GM18858 (cell line): ENCODE data around the gene LAIR2.
A peak's percentile ranks its signal among the peaks of the same experiment; 100 is the strongest.

ENCODE experiments used
- ATAC-seq: cut with Tn5 transposase; IDR thresholded peaks from one replicate; pipeline ENCODE4 v1.9.1; 2021; ENCODE audit not compliant: unreplicated experiment

LAIR2 gene

GRCh38 chr19:54502518-54503048, at the start of gene LAIR2:
Gene LAIR2, plus strand, starts transcription at chr19:54502831. Its CDS starts 88 bp downstream, at chr19:54502919.
- no peak for ATAC-seq

- no peak for ATAC-seq
These were observed 48.5 kb upstream of the LAIR2 start for GRCh38 chr19:54453921-54454780.

- no peak for ATAC-seq
These were observed 47.6 kb upstream of the LAIR2 start for GRCh38 chr19:54454781-54455675.

GRCh38 chr19:54455786-54456422, 46.7 kb upstream of the LAIR2 start:
- no peak for ATAC-seq

GRCh38 chr19:54456423-54457373, 45.9 kb upstream of the LAIR2 start:
- no peak for ATAC-seq

GRCh38 chr19:54457773-54458647, 44.6 kb upstream of the LAIR2 start:
- ATAC-seq, result no peak

GRCh38 chr19:54458648-54459281, 43.9 kb upstream of the LAIR2 start:
- no peak for ATAC-seq

GRCh38 chr19:54459282-54460229, 43.1 kb upstream of the LAIR2 start:
- no peak for ATAC-seq

GRCh38 chr19:54460230-54461005, 42.2 kb upstream of the LAIR2 start:
- ATAC-seq, result no peak

GRCh38 chr19:54461210-54461609, 41.4 kb upstream of the LAIR2 start:
- no peak for ATAC-seq

- ATAC-seq, result no peak
These were observed 41.0 kb upstream of the LAIR2 start for GRCh38 chr19:54461613-54462012.

- no peak for ATAC-seq
These were observed 40.5 kb upstream of the LAIR2 start for GRCh38 chr19:54462047-54462654.

- ATAC-seq, result no peak
These were observed 39.7 kb upstream of the LAIR2 start for GRCh38 chr19:54462655-54463530.

GRCh38 chr19:54463531-54464043, 39.0 kb upstream of the LAIR2 start, which contains the start of gene LENG9:
Gene LENG9, minus strand, starts transcription at chr19:54463778. Its CDS starts 252 bp downstream, at chr19:54463526.
- ATAC-seq, result peak; percentile 35
